NCI-H1930 (cell line): Measurements from ENCODE around the gene PEX5L.
"Not testable (repeated sequence)": the region's sequence is repeated elsewhere in the genome, so short reads cannot be mapped to it uniquely, and the experiment has no call there.

ENCODE experiments used
- DNase-seq, 2 experiments: peaks; one replicate each; lab custom pipeline; 2025; lab: John Stamatoyannopoulos, UW

Gene PEX5L

GRCh38 chr3:180011927-180012326, 24.8 kb downstream of the PEX5L start:
- DNase-seq = peak; percentile 61 to 68

DNA sequence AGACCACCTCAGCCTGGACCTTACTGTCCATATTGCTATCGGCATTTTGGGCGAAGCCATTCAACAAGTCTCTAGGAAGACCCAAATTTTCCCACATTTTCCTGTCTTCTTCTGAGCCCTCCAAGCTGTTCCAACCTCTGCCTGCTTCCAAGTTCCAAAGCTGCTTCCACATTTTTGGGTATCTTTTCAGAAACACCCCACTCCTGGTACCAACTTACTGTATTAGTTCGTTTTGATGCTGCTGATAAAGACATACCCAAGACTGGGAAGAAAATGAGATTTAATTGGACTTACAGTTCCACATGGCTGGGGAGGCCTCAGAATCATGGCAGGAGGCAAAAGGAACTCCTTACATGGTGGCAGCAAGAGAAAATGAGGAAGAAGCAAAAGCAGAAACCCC, 28.4 kb downstream of the PEX5L start:
- DNase-seq = not testable (repeated sequence)

- DNase-seq = no peak
These were observed 32.2 kb downstream of the PEX5L start for GRCh38 chr3:180004542-180004941.

DNA sequence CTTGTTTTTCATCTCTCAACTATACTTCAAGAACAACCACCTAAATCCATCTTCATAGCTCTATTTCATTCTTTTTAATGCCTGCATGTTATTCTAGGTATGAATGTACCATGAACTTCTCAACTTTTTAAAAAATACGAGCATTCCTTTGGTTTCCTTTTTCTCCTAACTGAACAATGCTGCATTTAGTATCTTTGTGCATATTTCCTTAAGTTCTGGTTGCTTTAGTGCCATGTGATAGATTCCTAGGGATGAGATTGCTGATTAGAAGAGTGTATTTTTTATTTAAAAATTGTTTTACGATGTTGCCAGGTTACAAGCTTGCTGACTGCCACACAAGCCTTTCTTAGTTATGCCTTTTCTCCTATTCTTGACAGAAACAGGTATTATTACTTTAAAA, 34.7 kb downstream of the PEX5L start:
- no peak for DNase-seq

DNA sequence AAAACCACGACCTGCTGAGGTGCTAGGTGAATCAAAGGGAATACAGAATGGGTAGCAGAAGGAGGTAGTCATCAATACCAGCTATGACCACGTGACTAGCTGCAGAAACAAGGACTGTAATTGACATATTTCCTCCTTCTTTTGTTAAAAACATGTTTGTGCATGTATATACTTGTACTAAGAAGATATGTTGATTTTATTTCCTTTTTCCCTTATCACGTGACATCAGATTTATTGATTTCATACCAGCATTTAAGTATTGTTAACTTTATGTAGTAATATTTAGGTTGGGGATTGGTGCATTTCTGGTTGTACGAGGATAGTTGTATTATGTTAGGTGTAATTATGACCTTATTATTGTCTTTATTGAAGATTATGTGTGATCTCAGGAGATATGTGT, 36.2 kb downstream of the PEX5L start:
- DNase-seq = no peak

GRCh38 chr3:179995406-179995805, 41.3 kb downstream of the PEX5L start:
- no peak for DNase-seq

DNA sequence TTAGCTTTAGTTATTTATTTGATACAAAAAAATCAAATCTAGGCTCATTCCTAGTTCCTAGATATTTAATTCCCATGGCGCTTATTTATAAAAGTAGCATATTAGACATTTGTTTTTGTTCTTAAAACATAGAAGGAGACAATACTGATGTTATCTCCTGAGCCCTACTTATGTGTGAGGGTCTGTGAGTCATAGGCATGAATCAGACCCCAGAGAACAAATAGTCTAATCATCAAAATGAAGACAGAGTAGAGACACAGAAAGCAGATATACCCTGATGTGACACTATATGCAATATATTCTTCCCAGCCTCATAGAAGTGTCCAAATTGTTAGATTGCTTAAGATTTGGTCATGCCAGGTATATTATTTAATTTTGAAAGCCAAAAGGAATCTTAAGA, 44.9 kb downstream of the PEX5L start:
- DNase-seq = no peak

GRCh38 chr3:179991104-179991503, 45.6 kb downstream of the PEX5L start:
- no peak for DNase-seq

DNA sequence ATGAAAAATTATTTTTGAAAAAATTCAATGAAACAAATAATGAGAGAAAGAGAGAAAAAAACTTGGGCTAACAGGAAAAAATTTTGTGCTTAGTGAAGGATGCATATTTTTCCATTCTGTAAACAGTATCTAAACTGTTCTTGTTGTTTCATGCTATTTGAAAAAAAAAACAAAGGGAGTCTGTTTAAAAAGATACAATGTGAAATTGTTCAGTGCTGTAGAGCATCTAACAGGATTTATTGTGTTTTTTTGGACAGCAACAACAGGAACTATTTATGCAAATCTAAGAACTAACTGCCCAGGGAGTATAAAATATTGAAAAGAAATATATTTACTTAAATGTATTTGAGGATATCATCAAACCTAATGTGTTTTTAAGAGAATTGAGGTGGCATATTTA, 55.1 kb downstream of the PEX5L start:
- no peak for DNase-seq

DNA sequence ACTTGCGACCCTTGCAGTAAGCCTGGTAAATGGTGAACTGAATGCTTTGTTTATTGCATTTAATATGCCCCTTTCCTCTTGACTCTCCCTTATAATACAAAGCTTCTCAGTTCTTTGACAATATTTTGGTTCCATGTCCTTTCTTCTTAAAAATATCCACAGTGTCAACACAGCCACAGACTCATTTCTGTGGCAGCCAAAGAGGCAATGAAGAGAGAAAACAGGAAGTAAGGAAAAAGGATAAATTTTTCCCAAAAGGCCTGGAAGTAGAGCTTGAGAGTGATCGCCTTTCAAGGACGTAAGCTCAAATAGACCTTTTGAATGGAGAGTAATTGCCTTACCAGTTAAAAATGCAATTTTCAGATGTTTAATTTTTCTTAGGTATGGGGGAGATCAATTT, 59.4 kb downstream of the PEX5L start:
- no peak for DNase-seq

DNA sequence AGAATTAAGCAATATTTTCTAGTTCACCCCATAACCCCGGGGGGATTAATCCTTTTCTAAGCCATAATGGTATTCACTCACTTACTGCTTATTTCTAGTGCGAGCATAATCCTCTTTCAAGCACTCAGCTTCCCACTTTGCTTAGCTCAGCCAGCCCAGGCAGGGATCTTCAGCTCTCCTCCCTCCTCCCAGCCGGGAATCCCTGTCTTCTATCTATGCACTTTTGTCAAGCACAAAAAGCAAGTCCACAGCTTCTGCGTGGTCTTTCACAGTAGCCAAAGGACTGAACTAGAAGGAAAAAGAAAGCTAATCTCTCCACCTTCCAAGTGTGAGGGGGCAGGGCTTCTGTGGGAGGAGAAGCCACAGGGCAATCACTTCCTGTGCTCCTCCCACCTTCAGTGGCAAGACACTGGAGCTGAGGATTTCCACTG, 62.8 kb downstream of the PEX5L start:
- no peak for DNase-seq

GRCh38 chr3:179972881-179973423, 63.8 kb downstream of the PEX5L start:
- DNase-seq = no peak

DNA sequence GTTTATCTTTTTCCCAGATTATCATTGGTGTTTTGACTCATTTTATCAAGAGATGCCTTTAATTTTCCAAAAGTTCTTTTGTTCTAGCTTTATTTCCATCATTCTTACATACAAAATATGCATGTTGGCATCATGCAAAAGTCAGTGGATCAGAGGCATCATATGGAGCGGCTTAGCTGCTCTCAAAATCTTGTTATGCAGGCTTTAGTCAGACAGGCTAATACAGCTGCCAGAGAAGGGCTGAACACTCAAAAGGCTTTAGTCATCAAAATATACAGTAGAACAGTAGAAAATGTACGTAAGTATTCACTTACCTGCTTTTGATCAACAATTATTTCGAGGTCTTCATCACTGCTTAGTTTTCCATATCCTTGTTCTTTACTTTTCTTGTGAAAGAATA, 65.5 kb downstream of the PEX5L start:
- no peak for DNase-seq

- no peak for DNase-seq
These were observed 66.0 kb downstream of the PEX5L start for GRCh38 chr3:179970746-179971145.

- peak in 1 of 2 experiments; percentile 26 for DNase-seq
These were observed 67.2 kb downstream of the PEX5L start for GRCh38 chr3:179969525-179969924.

- no peak for DNase-seq
These were observed 69.1 kb downstream of the PEX5L start for GRCh38 chr3:179967622-179968021.

DNA sequence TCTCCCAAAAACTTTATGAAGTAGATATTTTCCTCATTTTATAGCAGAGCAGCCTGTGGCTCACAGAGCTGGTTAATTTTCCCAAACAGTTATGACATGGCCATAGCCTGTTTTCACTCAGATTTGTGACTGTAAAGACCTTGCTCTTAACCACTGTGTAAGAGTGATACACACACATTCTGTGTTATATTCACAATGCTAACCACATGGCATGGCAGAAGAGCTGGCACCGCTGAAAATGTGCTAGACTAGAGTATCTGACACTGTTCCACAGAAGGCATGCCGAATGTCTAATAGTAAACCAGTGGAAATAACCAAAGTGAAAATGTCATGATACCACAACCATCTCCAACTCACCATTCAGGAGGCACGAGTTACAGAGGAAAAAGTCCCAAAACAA, 71.8 kb downstream of the PEX5L start:
- no peak for DNase-seq

DNA sequence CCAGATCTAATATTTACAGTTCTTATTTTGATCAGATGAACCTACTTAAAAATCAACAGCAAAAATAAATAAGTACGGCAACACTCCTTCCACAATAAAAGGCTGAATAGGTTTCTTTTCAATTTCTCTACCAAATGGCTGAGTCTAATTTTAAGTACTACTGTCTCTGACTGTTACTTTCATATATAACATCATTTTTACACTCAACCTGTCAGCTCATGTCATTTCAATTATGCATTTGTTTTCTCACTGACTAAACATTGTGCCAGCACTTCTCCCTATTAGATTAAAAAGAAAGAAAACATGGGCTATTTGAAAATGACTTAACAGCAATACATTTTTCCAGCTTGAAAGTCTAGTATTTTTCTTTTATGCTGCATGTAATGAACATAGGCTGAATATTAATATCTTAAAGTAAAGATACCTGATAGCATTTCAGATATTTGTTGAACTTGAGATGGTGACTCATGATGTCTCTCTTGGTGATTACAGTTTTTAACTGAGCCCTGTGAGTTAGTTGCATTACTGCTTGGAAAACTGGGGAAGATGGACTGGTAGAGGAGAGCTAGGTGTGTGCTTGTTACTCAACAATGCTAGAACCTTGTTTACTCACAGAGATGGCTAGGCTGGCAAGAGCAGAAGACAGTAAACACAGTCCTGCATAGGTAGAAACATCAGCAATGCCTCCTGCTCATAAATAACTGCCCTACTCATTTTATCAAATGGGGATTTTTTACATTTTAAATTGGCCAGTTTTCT, 73.9 kb downstream of the PEX5L start:
- no peak for DNase-seq

DNA sequence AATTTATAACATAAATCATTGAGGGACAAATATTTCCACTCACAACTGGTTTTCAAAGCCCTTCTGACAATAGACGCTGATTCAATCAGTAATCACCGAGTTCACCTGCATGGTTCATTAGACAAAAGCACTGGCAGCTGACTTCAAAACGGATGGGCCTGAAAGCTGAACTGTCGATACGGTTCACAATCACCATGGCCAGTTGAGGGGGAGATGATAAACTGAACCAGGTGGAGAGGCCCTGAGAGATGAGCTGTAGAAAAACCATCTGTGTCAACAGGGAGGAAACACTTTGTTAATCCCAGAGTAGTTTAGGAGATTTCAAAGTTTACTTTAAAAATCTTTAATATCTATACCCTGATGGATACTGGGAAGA, 75.0 kb downstream of the PEX5L start:
- peak in 1 of 2 experiments; percentile 35 for DNase-seq

DNA sequence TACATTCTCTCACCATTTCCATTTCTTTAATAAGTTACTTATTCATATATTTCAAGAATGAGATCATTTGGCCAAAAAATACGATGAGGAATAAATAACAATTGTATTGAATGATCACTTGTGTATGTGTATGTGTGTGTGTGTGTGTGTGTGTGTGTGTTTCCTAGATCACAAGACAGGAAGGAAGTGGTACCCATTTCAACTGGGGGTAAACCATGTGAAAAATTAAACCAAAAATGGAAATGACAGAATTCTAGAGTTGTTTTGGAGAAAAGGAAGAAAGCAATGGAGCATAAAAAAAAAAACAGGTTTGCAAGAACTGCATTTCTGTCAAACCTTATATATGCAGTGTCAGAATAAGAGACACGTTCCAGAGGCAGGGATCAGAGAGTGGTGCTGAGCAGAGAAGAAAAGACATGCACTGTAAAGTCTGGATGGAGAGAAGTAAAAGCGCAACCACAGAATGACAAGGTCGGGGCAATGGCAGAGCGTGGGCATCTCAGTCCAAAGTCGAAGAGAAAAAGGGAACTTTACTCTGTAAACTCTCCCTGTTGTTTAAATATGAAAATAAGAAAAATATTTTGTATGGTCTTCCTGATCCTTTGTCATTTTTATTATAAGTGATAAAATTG, 75.5 kb downstream of the PEX5L start:
- DNase-seq = no peak

- no peak for DNase-seq
These were observed 78.0 kb downstream of the PEX5L start for GRCh38 chr3:179958759-179959158.

GRCh38 chr3:179958143-179958542, 78.6 kb downstream of the PEX5L start:
- DNase-seq = no peak

GRCh38 chr3:179957264-179957845, 79.4 kb downstream of the PEX5L start:
- no peak for DNase-seq
